GM12801 (cell line): Measurements from ENCODE around the gene PML.

Source experiments
- TF ChIP-seq, protein P1 (sequence below): IDR thresholded peaks from one replicate; pipeline ENCODE4 v1.5.1; 2011; ENCODE audit warnings: control low read depth; ENCODE audit not compliant: insufficient read length; ENCODE audit errors: extremely low read depth

Gene PML

DNA sequence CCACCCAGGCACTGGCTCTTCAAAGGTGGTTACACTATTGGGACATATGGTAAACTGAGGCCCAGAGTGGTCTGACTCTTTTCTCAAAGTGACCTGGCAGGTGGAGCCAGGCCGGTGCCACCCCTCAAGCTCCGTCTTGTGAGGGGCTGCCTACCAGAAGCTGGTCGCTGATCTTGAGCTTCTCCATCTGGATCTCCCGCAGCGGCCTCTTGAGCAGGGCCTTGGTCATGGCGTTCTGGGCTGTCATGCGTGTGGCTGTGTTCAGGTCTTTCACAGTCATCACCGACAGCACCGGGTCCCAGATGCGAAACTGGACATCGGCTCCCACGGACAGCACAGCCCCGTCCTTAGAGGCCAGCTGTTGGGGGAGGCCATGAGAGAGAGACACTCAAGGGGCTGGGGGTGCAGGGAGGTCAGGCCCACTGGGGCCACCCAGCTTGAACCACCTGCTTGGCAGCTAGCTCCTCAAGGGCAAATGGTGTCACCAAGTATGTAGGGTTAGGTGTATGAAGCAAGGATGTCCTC, 6.0 kb upstream of the PML start:
- TF ChIP-seq, protein P1, sequence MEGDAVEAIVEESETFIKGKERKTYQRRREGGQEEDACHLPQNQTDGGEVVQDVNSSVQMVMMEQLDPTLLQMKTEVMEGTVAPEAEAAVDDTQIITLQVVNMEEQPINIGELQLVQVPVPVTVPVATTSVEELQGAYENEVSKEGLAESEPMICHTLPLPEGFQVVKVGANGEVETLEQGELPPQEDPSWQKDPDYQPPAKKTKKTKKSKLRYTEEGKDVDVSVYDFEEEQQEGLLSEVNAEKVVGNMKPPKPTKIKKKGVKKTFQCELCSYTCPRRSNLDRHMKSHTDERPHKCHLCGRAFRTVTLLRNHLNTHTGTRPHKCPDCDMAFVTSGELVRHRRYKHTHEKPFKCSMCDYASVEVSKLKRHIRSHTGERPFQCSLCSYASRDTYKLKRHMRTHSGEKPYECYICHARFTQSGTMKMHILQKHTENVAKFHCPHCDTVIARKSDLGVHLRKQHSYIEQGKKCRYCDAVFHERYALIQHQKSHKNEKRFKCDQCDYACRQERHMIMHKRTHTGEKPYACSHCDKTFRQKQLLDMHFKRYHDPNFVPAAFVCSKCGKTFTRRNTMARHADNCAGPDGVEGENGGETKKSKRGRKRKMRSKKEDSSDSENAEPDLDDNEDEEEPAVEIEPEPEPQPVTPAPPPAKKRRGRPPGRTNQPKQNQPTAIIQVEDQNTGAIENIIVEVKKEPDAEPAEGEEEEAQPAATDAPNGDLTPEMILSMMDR, result no peak

DNA sequence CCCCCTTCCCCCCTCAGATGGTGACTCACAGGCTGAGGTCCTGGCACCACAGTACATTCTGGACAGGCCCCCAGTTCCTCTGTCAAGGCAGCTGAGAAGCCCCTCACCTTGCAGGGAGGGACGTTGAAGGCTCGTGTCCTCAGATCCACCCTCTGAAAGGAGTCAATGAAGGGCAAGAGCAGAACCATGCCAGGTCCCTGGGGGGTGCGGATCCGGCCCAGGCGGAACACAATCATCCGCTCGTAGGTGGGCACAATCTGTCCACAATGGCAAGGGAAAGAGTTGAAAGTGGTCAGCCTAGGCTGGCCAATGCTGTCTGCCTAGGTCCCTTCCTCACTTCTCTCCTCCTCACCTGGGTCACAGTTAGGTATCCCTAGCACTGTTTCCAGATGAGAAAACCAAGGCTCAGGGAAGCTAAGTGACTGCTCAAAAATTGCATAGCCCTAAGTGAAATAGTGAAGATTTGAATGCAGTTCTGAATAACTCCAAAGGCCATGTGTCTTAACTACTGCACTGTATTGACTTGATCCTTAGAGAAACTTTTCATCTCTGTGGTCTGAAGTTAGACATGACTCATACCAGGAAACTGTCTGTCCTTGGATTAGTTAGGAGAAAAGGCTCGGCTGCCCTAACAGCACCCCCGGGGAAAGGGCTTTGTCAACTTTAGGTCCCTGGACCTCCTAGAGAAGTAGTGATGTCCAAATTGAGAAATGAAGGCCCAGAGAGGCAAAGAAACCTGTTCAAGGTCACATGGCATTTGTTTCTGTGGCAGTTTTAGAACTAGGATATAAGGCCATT, 5.3 kb upstream of the PML start:
- TF ChIP-seq, protein P1, result no peak

DNA sequence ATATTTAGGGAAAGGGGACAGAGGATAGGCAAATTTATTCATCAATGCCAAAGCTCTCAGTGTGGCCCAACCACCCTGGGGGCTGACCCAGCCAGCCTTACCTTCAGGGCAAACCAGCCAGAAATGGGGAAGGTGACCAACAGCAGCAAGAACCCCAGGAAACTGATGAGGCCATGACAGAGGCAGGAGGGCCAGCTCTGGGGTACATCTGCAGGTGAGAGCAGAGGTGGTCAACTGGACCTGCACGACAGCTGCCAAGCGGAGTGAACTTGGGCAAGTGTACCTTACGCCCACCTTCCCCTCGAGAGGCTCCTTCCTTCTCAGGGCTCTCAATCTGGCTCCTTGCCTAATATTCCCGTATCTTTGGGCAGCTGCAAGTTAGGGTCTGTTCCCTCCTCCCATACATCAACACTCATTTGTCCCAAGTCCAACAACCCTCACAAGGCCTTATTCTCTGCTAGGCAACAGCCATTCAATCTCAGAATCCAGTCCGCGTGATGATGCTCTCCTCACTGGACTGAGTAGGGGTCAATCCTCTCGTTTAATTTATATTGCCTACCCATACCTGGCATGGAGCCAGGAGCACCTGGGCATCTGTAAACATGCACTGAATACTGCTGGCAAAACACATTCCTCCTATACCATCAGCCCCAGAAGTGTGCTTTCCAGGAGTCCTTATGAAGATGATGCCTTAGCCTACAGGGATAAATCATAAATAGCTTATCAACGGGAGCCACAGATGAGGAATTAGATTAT, 4.1 kb upstream of the PML start:
- TF ChIP-seq, protein P1, result no peak

DNA sequence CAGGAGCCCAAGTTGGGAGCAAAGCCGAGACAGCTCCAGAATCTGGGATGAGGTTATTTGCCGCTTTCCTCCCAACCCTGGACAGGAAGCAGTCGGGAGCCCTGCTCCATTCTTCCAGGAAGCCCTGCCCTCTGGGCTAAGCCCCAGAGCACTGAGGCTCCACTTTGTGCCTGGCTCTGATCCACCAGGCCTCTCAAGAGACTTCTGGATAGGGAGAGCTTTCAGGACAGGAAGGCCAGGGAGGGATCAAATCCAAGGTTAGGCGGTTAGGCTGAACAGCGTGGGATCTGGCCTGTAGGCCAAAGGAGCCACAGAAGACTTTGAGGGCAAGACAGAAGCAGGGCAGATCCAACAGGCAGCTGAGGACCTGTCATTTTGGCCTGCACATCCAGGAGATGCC, 3.3 kb upstream of the PML start:
- TF ChIP-seq, protein P1, result no peak

DNA sequence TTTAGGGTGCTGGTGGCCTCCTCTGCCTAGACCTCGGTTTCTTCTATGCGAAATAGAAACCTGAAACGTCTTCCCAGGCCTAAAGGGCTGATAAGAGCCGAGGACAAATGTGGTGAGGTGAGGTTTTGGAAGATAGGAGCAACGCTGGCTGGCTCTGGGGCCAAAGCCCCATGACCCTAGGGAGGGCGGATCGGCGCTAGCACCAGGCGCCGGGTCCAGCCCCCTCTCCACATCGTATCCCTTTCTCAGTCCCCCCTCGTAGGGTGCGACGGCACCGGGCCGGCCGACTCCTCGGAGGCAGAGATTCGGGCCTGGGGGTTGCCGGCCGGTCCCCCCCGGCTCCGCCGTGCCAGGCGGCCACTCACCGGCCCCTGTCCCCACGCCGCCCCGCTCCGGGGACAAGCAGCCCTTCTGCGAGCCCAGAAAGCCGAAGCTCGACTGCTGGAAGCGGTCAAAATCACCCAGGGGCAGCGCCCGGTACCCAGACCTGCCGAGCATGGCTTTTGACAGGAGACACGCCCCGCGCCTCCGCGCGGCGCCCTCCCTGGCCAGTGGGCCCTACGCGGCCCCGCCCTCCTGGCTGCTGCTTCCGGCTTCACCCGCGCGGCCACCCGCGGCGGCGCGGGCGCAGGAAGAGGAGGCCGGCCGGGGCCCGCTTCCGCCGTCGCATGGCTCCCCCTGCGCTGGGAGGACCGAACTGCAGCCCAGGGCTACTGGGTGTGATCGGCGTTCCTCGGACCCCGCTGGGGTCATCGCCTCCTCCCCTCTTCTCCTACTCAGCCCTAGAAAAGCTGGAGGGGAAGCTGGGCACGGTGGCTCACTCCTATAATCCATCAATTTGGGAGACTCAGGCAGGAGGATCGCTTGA, 2.6 kb upstream of the PML start, which contains the start of gene STOML1:
TSS of gene STOML1 (minus strand) at position 570 of the 868 bp plus-strand sequence. CDS start at position 498, 72 bp downstream.
- TF ChIP-seq, protein P1, result no peak

DNA sequence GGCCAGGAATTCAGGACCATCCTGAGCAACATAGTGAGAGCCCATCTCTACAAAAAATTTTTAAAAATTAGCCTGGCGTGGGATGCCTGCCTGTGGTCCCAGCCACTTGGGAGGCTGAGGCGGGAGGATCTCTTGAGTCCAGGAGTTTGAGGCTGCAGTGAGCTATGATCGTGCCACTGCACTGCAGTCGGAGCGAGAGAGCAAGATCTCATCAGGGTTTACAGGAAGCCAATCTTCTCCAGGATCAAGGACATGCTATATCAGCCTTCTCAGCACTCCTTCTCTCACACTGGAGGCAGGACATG, 2.0 kb upstream of the PML start:
- TF ChIP-seq, protein P1, result no peak
